Measurements from ENCODE around the gene AFTPH. TPM values are rescaled to one million over a fixed set of nuclear protein-coding genes. Genes with fewer than 3 reads are reported as not detected.
A peak's percentile ranks its signal among the peaks of the same experiment; 100 is the strongest.

AFTPH gene
- total and polyA plus RNA-seq, 9 of the 15 experiments (the other 6 are each of a cell fraction or from before 2014, with no cell fraction given): 8.0 to 26.2 (median 13.8) TPM

GRCh38 chr2:64609227-64609941, 85.3 kb downstream of the AFTPH start (continued):
- no peak for TF ChIP-seq MYBL2 (IDR thresholded peaks at IDR 0.05; ENCODE audit: low read depth)
- TF ChIP-seq MYBL2 (CRISPR knock-in tag; IDR thresholded peaks at IDR 0.05; ENCODE audit: borderline replicate concordance): no peak
- no peak for TF ChIP-seq ZNF609 (CRISPR knock-in tag; IDR thresholded peaks at IDR 0.05; ENCODE audit: borderline replicate concordance)
- TF ChIP-seq ATF7 (IDR thresholded peaks at IDR 0.05): peak; percentile 51
- no peak for TF ChIP-seq FOXJ3 (CRISPR knock-in tag; IDR thresholded peaks at IDR 0.05)
- no peak for TF ChIP-seq SNAPC5 (CRISPR knock-in tag; IDR thresholded peaks at IDR 0.05)
- peak; percentile 37 to 87 for TF ChIP-seq E2F6 (IDR thresholded peaks at IDR 0.05; ENCODE audit: borderline replicate concordance in 1 of 2, extremely low read depth in 1 of 2, insufficient read depth in 1 of 2, insufficient read length in 1 of 2, low read depth in 1 of 2, low read length in 1 of 2, poor library complexity in 1 of 2, severe bottlenecking in 1 of 2)
- TF ChIP-seq SIN3B (IDR thresholded peaks at IDR 0.05; ENCODE audit: low read depth): peak; percentile 46; the same call in 1 of the 2 replicates
- TF ChIP-seq ZNF695 (CRISPR knock-in tag; IDR thresholded peaks at IDR 0.05): no peak
- peak; percentile 61; the same call in 1 of the 2 replicates for TF ChIP-seq ETV5 (CRISPR knock-in tag; IDR thresholded peaks at IDR 0.05; ENCODE audit: low read depth)

All from K562 (cell line).